GM21576 (cell line): ENCODE data around the gene FOXE3.
"Not testable (repeated sequence)": the region's sequence is repeated elsewhere in the genome, so short reads cannot be mapped to it uniquely, and the experiment has no call there.

Experiments
- ATAC-seq: cut with Tn5 transposase; IDR thresholded peaks from one replicate; pipeline ENCODE4 v1.9.1; 2021; ENCODE audit warnings: mild to moderate bottlenecking, moderate library complexity; ENCODE audit not compliant: unreplicated experiment

FOXE3 gene

DNA sequence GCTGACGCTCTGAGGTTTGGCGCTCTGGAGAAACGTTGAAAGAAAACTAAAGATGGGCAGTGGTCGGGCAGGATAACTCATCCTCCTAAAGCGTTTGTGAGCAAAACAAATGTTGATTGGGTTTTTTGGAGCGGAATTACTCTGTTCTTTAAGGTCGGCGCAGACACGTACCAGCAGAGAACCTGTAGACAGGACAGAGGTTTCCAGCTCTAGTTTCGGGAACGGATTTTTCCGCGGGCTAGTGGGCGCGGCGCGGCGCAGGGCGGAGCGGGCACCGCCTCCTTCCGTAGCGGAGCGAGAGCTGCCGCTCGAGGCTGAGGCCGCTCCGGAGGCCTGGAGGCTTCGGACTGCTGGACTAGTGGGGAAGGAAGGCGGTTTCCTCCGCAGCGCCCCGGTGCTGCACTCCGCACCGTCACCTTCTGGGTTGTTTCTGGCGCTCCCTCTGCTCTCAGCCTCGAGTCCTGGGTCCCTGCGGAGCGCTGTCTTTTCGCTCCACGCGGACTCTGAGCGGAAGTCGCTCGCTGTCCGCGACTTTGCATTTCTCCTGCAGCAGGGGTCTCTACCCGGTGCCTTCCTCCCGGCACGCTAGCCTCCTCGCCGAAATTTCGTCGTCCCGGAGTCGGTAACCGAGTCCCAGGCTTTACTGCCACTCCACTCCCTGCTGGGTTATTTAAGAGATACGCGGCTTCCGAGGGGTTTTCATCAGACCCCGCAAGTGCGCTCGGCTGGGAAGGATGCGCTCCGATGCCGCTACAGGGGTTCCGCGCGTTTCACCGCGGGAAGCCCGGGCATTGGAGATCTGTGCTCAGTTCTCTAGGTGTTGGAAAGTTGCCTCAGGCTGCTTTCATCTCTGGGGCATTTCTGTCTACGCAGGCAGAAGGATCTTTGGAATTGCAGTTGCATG is 28.7 kb downstream of the FOXE3 start:
- no peak for ATAC-seq

DNA sequence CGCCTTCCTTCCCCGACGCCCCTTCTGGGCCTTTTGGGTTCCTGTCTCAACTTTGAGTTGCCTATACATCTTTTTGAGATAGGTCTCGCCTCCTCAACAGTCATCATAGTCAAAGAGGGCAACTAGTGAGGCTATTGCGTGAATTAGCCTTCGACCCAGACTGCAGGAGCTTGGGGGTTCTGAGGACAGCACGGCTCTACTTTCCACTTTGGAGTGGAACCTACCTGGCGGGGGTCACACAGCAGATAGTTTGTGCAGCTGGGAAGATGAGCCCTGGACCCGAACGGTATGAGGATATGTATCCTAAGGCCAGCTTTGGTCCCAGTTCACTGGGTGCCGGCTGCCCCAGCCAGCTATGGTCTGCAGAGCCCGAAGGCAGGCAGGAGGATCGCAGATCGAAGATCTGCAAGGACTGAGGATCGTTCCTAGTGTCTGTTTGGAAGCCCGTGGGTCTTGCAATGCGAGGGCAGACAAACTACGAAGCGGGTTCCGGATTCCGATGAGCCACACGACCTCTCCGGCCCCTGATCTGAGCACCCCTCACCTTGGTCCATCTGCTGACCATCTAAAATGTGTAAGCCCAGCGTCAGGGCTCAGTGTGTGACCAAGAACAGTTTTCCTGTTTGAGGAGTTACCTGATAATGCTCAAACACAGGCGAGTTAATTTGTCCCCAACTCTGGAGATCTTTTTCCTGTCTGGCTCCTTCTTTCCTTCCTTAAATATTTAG is 29.9 kb downstream of the FOXE3 start:
- no peak for ATAC-seq

DNA sequence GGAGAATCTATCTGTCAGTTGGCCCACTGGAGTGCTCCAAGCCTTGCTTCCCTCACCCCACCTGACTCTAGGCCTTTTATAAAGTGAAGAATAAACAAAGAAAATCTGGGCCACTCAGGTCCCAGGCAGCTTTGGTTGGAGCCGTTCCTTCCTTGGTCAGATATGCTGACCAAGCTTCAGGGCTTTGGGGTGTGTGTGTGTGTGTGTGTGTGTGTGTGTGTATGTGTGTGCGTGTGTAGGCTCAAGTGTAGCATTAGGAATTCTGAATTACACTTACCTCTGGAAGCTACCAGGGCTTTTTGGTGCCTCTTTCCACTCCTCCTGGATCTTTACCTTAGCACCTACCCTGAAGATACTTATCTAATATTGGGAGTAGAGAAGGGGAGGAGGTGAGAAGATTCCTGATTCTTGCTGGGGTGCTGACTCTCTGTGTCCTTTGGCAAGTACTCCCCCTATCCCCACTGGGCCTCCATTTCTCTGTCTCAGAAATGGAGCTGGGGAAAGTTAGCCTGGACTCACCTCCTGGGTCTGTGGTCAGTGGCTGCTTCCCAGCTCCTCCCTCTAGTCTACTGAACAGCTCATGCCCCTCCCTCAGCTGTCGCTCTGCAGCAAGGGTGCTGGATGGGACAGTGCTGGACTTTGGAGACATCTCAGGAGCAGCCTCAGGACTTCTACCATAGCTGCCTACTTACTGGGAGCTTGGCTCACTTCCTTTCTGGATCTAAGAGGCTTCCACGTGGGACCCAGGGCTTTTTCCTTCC is 32.6 kb downstream of the FOXE3 start:
- ATAC-seq, result no peak

DNA sequence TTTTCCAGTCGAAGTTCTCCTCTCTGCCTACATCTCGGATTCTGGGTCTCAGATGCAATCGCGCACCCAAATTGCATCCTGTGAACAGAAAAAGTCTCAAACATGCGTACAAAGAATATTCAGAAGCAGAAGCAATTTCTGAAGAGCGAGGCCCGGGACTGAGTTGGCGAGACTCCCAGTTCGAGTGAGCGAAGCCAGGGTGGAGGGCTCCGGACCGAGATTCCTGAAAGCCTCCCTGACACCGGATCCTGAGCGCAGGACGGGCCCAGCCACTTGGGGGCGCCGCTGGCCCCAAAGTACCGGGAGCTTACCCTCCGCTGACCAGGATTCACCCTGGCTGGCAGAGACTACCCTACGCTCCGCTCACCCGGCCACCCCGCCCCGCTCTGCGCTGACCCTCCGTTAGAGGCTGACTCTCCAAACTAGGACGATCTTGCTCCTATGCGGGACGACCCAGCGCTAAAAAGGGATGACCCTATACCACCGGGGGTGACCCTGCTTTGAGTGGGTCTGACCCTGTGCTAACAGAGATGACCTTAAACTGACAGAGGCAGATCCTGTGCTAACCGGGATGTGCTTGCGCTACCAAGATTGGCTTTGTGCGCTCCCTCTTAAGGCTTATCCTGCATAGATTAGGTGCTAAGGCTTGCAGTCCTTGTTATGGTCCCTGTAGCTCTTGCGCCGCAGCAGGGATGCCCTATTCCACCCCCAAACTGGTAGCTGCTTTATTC is 33.9 kb downstream of the FOXE3 start:
- ATAC-seq, result no peak

DNA sequence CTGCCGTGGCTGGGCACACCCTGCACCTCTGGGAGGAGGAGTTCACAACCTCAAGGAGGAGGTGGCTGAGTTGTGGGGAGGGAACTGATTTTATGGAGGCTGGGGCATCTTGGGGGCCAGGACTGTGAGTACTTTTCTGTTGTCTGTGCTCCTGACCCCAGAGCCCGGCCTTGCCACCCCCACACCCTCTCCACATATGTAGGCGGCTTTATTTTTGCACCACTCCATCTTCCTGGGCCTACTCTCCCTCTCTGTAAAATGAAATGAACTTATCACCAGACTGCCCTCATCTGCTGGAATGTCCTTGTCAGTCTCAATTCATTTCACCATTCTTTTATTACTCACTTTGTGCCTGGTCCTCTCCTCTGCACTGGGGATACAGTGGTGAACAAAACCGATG is 34.5 kb downstream of the FOXE3 start:
- ATAC-seq, result no peak

DNA sequence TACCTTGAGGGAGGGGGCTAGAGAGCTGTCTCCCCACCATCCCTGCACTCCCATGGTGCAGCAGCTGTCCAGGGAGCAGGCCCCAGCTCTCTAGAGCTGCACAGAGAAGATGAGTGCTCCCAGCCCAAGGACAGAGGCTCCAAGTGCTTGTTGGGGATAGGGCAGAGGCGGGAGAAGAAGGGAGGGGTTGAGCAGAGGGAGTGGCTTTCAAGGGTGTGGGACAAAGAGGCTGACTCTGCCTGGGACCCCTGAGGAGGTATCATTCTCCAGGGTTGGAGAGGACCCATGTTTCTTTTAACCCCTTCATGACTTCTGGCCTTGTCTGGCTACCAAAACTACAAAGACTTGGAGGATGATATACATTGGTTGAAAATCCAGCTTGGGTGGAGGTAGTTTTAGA is 36.3 kb downstream of the FOXE3 start:
- ATAC-seq, result no peak

DNA sequence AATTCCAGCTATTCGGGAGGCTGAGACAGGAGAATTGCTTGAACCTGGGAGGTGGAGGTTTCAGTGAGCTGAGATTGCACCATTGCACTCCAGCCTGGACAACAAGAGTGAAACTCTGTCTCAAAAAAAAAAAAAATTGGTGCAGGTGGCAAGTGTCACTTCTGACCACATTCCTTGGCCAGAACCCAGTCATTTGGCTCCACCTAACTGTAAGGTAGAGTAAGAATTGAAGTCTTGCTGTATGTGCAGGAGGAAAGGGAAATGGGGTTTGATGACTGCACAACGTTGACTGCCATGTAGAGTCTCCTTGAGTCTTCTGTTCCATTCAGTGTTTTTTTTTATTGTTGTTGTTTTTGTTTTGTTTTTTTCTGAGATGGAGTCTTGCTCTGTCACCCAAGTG is 37.8 kb downstream of the FOXE3 start:
- ATAC-seq, result not testable (repeated sequence)

DNA sequence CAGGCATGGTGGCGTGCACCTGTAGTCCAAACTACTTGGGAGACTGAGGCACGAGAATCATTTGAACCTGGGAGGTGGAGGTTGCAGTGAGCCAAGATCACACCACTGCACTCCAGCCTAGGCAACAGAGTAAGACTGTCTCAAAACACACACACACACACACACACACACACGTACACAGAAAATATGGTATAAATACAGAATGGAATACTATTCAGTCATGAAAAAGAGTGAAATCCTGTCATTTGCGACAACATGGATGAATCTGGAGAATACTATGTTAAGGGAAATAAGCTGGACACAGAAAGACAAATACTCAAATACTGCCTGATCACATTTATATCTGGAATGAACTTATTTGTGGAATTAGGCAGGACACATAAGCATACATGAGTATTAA is 40.2 kb downstream of the FOXE3 start:
- ATAC-seq, result no peak

DNA sequence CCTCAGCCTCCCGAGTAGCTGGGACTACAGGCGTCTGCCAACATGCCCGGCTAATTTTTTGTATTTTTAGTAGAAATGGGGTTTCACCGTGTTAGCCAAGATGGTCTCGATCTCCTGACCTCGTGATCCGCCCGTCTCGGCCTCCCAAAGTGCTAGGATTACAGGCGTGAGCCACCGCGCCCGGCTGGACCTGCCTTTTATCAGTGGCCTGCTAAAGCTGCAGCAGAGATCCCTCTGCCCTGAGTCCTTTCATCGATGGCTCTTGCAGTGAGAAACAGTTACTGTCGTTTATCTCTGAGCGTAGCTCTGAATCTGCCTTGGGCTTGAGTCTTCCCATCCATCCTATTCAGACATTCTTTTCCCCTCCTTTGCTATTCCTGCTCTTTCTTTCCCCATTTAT is 41.5 kb downstream of the FOXE3 start:
- ATAC-seq, result not testable (repeated sequence)

DNA sequence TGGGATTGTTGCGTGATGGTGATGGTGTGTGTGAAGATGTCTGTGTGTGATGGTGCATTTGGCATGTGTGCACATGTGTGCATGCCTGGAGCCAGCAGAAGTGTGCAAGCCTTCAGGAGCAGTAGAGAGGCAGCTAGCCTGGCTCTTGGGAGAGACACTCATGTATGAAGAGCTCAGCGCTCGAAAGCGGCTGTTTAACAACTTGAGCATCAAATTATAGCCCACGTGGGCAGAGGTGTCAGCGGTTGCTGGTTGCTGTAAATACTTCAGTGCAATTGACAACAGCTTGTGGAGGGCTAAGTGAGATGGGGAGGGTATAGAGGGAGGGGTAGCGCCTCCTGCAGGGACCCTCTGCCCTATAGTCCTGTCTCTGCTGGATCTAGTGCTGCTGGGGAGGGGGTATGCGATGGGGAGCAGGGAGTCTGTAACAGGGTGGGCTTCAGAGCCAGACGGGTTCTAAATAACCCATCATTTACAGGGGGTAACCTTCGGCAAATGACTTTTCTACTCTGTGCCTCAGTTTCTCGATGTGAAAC is 43.2 kb downstream of the FOXE3 start:
- ATAC-seq, result no peak

DNA sequence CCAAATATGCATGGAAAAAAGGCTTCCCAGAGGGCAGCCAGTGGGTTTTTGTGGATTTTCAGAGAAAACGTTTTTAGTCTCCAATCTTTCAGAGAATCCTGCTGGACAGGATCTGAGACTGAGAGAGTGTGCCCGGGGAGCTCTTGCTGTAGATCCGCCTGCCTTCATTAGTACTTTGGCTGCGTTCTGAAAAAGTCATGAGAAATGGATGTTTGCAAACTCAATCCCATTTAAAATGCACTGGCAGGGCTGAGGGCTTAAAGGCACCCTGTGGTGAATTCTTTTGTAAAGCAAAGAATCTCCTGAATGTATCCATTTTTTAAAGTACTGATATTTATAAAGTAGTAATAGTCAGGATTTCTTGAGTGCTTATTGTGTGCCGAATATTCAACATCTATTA is 44.0 kb downstream of the FOXE3 start:
- ATAC-seq, result no peak

DNA sequence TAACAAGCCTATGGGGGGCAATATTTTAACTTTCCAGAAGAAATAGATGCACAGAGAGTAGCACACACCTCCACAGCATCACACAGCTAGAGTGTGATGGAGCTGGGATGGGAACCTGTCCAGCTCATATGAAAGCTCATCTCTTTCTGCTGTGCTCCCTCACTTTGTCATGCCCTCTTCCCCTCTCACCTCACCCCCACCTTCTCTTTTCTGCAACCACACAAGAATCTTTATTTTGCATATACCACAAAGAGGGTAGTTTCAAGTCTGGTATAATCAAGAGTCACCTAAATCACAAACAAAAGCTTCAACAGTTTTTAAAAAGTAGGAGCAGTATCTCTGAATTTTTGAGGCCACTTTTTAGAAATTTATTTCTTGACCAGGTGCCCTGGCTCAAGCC is 44.4 kb downstream of the FOXE3 start:
- no peak for ATAC-seq

DNA sequence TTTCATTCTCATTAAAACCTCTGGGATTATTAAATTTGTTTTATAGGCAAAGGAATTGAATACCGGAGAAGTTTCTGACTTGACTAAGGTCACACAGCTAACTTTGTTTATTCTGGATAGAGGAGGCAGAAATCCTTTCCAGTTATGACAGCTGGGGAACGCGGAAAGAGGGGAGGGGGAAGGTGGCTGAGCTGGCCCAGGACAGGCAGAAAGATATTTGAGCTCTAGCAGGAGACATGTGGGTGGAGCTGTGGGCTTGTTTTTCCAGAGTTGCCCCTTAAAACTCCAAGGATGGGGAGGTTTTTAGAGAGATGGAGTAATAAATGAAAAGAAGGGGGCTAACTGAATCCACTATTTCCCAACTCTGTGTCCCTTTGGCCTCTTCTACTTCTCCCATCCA is 49.5 kb downstream of the FOXE3 start:
- no peak for ATAC-seq
